CD14-positive monocyte (primary cell): ENCODE measurements around the gene ALAD. TPM values are rescaled to one million over a fixed set of nuclear protein-coding genes. Genes with fewer than 3 reads are reported as not detected.
A peak's percentile ranks its signal among the peaks of the same experiment; 100 is the strongest.
"Not testable (repeated sequence)": the region's sequence is repeated elsewhere in the genome, so short reads cannot be mapped to it uniquely, and the experiment has no call there.

Source experiments
- DNase-seq, 3 donors: peaks; one replicate each; pipeline ENCODE4 v3.0.0-alpha.2; 2011 to 2022
- H2AFZ ChIP-seq: 2 replicates; pipeline ENCODE4 v1.6.0; 2012; ENCODE audit warnings: mild to moderate bottlenecking, low read depth, low read length, inconsistent platforms; ENCODE audit not compliant: insufficient read depth, poor library complexity, severe bottlenecking
- H3K27ac ChIP-seq, 2 donors: 1 replicate in 1 of 2; 2 replicates in 1 of 2; pipeline ENCODE4 v1.5.1; 2012 to 2013; ENCODE audit warnings: low read length in 2 of 2, control low read depth in 1 of 2, inconsistent platforms in 1 of 2, low read depth in 1 of 2, mild to moderate bottlenecking in 1 of 2
- H3K27me3 ChIP-seq, 2 donors: one replicate each; pipeline versions ENCODE4 v1.6.0 to v1.6.1; 2011 to 2013; ENCODE audit warnings: low read length in 2 of 2; ENCODE audit not compliant: control insufficient read depth in 2 of 2, insufficient read depth in 2 of 2
- H3K36me3 ChIP-seq, 2 donors: replicated peaks in 1 of 2; 1 replicate in 1 of 2; 2 replicates in 1 of 2; pipeline versions ENCODE4 v1.5.1 to v1.6.1; 2012 to 2013; ENCODE audit warnings: low read length in 2 of 2, control low read depth in 1 of 2, inconsistent platforms in 1 of 2, mild to moderate bottlenecking in 1 of 2; ENCODE audit not compliant: insufficient read depth in 2 of 2, control insufficient read depth in 1 of 2
- H3K4me1 ChIP-seq, 2 donors: 1 replicate in 1 of 2; 2 replicates in 1 of 2; pipeline versions ENCODE4 v1.5.1 to v1.6.1; 2012 to 2013; ENCODE audit warnings: low read length in 2 of 2, control low read depth in 1 of 2, inconsistent platforms in 1 of 2, mild to moderate bottlenecking in 1 of 2, moderate library complexity in 1 of 2; ENCODE audit not compliant: insufficient read depth in 2 of 2, control insufficient read depth in 1 of 2
- H3K4me2 ChIP-seq: replicated peaks from 2 replicates; pipeline ENCODE3; 2012; ENCODE audit warnings: low read length, moderate library complexity, mild to moderate bottlenecking; ENCODE audit not compliant: poor library complexity, severe bottlenecking; ENCODE audit errors: extremely low read depth
- H3K4me3 ChIP-seq, 3 experiments: fragments of 200-600 bp in 1 of 3; sonication (generic) in 1 of 3; replicated peaks in 1 of 3; 1 replicate in 2 of 3; 2 replicates in 1 of 3; pipeline ENCODE4 v1.5.1; 2011 to 2013; ENCODE audit warnings: low read length in 3 of 3, mild to moderate bottlenecking in 3 of 3, control low read depth in 2 of 3, low read depth in 2 of 3, inconsistent platforms in 1 of 3, moderate library complexity in 1 of 3
- H3K79me2 ChIP-seq: 2 replicates; pipeline ENCODE4 v1.6.0; 2012; ENCODE audit warnings: mild to moderate bottlenecking, control low read depth, inconsistent platforms, low read length, moderate library complexity; ENCODE audit not compliant: insufficient read depth
- H3K9ac ChIP-seq: 2 replicates; pipeline ENCODE4 v1.6.0; 2017; ENCODE audit warnings: low read length, mild to moderate bottlenecking; ENCODE audit not compliant: insufficient read depth, poor library complexity, severe bottlenecking
- H3K9me3 ChIP-seq, 2 donors: replicated peaks in 1 of 2; 1 replicate in 1 of 2; 2 replicates in 1 of 2; pipeline versions ENCODE4 v1.5.1 to v1.6.1; 2012 to 2013; ENCODE audit warnings: low read length in 2 of 2, control low read depth in 1 of 2; ENCODE audit not compliant: control insufficient read depth in 1 of 2, insufficient read depth in 1 of 2
- H4K20me1 ChIP-seq: 2 replicates; pipeline ENCODE4 v1.6.0; 2012; ENCODE audit warnings: mild to moderate bottlenecking, low read length, control low read depth, moderate library complexity; ENCODE audit not compliant: insufficient read depth
- H3K27ac Mint-ChIP-seq, 7 donors: one replicate each; pipeline ENCODE4 v1.8.0; 2020; ENCODE audit warnings: mild to moderate bottlenecking in 7 of 7, mixed read lengths in 7 of 7, moderate library complexity in 6 of 7, inconsistent platforms in 2 of 7
- H3K27me3 Mint-ChIP-seq, 3 donors: one replicate each; pipeline ENCODE4 v1.8.0; 2021 to 2022; ENCODE audit warnings: low read depth in 3 of 3, mild to moderate bottlenecking in 3 of 3, mixed read lengths in 3 of 3, moderate library complexity in 3 of 3, inconsistent platforms in 1 of 3
- H3K36me3 Mint-ChIP-seq, 2 donors: one replicate each; pipeline ENCODE4 v1.8.0; 2020; ENCODE audit warnings: mixed read lengths in 2 of 2, inconsistent platforms in 1 of 2, mild to moderate bottlenecking in 1 of 2
- H3K4me1 Mint-ChIP-seq: one replicate; pipeline ENCODE4 v1.8.0; 2020; ENCODE audit warnings: mild to moderate bottlenecking, mixed read lengths
- H3K4me3 Mint-ChIP-seq, 2 donors: one replicate each; pipeline ENCODE4 v1.8.0; 2020; ENCODE audit warnings: mild to moderate bottlenecking in 2 of 2, mixed read lengths in 2 of 2, moderate library complexity in 1 of 2
- H3K9me3 Mint-ChIP-seq, 7 donors: one replicate each; pipeline ENCODE4 v1.8.0; 2020 to 2022; ENCODE audit warnings: mixed read lengths in 7 of 7, mild to moderate bottlenecking in 6 of 7, moderate library complexity in 6 of 7, inconsistent platforms in 2 of 7
- WGBS: methylation state at CpG from one replicate; pipeline ENCODE4 v1.1.5; 2013; ENCODE audit warnings: missing lambda C conversion rate; ENCODE audit not compliant: insufficient coverage; 5-methylcytosine and 5-hydroxymethylcytosine counted together
- intact Hi-C, 2 donors: fragments of 100-400 bp; cut with micrococcal nuclease; formaldehyde crosslinking; loops; one replicate each; pipeline versions ENCODE4 v1.15.0 to v1.15.1; 2023
- polyA plus RNA-seq, 3 donors: library from polyadenylated mRNA; depleted of rRNA in 1 of 3; unstranded in 2 of 3; stranded (reverse) in 1 of 3; fragments of 300-500 nt in 2 of 3; fragments of >200 nt in 1 of 3; fragmentation: Illumina TruSeq in 2 of 3; gene quantifications; 1 replicate in 2 of 3; 2 replicates in 1 of 3; pipeline ENCODE4 v1.2.3, GENCODE V29; 2012 to 2021
- TF ChIP-seq, protein P1 (sequence below): fragments of 200-600 bp; IDR thresholded peaks from one replicate; pipeline ENCODE4 v1.8.0; 2022; ENCODE audit warnings: antibody characterized with exemption, mild to moderate bottlenecking

Gene ALAD
- polyA plus RNA-seq, 3 donors: 17.1 to 24.6 (median 20.9) TPM

DNA sequence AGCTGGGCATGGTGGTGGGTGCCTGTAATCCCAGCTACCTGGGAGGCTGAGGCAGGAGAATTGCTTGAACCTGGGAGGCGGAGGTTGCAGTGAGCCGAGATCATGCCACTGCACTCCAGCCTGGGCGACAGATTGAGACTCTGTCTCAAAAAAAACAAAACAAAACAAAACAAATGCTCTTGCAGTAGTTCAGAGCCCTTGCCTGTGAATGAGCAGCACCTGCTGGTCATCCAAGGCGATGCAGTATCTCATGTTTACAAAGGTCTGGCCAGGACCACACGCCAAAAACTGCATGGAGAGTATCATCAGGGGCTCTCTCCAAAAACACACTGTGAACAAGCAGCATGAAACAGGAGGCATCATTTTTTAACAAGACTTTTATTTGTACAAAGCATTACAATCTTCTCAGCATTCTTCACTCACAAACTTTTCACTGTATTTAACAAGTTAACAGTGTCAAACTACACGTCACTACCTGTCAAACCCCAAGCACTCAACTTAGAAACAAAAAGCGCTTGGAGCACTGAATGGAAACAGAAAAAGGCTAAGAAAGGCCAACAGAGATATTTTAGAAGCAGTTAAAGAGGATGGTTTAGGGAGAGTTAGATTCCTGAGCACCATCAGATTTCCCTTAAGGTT, 5.9 kb upstream of the ALAD start:
- peak; percentile 50 to 60 (median 57) for DNase-seq
- H3K4me1 ChIP-seq: peaks cover 51 to 54% of the 10 kb centered on the region in 2 donors
- not testable (repeated sequence) for H3K9me3 ChIP-seq, H3K4me3 Mint-ChIP-seq, H3K9ac ChIP-seq, H3K27me3 ChIP-seq, H2AFZ ChIP-seq, H4K20me1 ChIP-seq, H3K9me3 Mint-ChIP-seq, H3K4me3 ChIP-seq, H3K27ac ChIP-seq, H3K4me2 ChIP-seq, H3K27me3 Mint-ChIP-seq
- peaks cover 30% of the 10 kb centered on the region for H3K79me2 ChIP-seq
- H3K36me3 Mint-ChIP-seq: peaks cover 15 to 21% of the 10 kb centered on the region in 2 donors
- intact Hi-C loops: loop anchor here (2.0 to 10.0 kb wide), 2 partner anchors 62 to 132 kb away; partner anchors contain the start of genes BSPRY (in 1 of the 2), CDC26 (in 1 of the 2), PRPF4 (in 1 of the 2) and WDR31 (in 1 of the 2)
- peak overlapping the region; percentile 40 to 88 (median 60) for H3K27ac Mint-ChIP-seq
- TF ChIP-seq, protein P1, sequence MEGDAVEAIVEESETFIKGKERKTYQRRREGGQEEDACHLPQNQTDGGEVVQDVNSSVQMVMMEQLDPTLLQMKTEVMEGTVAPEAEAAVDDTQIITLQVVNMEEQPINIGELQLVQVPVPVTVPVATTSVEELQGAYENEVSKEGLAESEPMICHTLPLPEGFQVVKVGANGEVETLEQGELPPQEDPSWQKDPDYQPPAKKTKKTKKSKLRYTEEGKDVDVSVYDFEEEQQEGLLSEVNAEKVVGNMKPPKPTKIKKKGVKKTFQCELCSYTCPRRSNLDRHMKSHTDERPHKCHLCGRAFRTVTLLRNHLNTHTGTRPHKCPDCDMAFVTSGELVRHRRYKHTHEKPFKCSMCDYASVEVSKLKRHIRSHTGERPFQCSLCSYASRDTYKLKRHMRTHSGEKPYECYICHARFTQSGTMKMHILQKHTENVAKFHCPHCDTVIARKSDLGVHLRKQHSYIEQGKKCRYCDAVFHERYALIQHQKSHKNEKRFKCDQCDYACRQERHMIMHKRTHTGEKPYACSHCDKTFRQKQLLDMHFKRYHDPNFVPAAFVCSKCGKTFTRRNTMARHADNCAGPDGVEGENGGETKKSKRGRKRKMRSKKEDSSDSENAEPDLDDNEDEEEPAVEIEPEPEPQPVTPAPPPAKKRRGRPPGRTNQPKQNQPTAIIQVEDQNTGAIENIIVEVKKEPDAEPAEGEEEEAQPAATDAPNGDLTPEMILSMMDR: peak; percentile 89
- 3% methylated on average over 3 of the region's 7 CpGs for WGBS
- H3K4me1 Mint-ChIP-seq: peaks cover 50% of the 10 kb centered on the region
- peaks cover 15 to 18% of the 10 kb centered on the region in 2 donors for H3K36me3 ChIP-seq

DNA sequence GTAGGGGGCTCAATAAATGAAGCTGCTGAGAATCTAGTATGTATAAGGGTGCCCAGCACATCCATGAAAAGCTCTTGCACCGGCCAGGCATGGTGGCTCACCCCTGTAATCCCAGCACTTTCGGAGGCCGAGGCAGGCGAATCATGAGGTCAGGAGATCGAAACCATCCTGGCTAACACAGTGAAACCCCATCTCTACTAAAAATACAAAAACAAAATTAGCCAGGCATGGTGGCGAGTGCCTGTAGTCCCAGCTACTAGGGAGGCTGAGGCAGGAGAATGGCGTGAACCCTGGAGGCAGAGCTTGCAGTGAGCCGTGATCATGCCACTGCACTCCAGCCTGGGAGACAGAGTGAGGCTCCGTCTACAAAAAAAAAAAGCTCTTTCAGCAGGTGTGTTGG, 5.3 kb upstream of the ALAD start:
- not testable (repeated sequence) for H3K27me3 ChIP-seq, H3K27ac ChIP-seq, H3K9me3 ChIP-seq, H3K27me3 Mint-ChIP-seq, H2AFZ ChIP-seq, DNase-seq, H3K4me3 Mint-ChIP-seq, H3K9ac ChIP-seq, H3K9me3 Mint-ChIP-seq, H4K20me1 ChIP-seq, H3K4me2 ChIP-seq, H3K4me3 ChIP-seq
- H3K36me3 ChIP-seq: peaks cover 15 to 18% of the 10 kb centered on the region in 2 donors
- H3K4me1 ChIP-seq: peaks cover 53 to 60% of the 10 kb centered on the region in 2 donors
- Mint-ChIP-seq H3K36me3 (peaks cover 15 to 21% of the 10 kb centered on the region in 2 donors), H3K4me1 (peaks cover 55% of the 10 kb centered on the region), H3K27ac (peak overlapping the region in 6 of 7 donors; percentile 20 to 84 (median 44))
- intact Hi-C loops: loop anchor here (2.0 to 10.0 kb wide), 2 partner anchors 62 to 132 kb away; partner anchors contain the start of genes BSPRY (in 1 of the 2), CDC26 (in 1 of the 2), PRPF4 (in 1 of the 2) and WDR31 (in 1 of the 2)
- 97% methylated on average over 4 of the region's 9 CpGs for WGBS
- H3K79me2 ChIP-seq: peaks cover 34% of the 10 kb centered on the region
